Measurements from ENCODE around the gene LEP.
"Not testable (repeated sequence)": the region's sequence is repeated elsewhere in the genome, so short reads cannot be mapped to it uniquely, and the experiment has no call there.

The LEP gene

DNA sequence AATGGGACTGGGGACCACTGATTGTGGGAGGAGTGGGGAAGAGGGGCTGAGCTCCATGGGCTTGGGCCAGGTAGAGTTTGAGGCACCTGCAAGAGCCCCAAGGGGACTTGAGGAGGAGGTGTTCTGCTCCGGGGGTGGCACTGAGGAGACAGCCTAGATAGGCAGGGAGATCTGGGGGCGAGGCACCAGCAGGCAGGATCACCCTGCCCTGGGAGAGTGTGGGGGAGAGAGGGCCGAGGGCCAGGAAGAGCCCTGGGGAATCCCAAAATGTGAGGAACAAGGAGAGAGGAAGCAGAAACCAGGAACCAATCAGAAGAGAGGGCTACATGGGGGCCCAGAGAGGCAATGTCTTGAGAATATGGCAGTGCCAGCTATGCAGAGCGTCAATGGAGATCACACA lies 34.6 kb downstream of the LEP start:
- no peak for DNase-seq

DNA sequence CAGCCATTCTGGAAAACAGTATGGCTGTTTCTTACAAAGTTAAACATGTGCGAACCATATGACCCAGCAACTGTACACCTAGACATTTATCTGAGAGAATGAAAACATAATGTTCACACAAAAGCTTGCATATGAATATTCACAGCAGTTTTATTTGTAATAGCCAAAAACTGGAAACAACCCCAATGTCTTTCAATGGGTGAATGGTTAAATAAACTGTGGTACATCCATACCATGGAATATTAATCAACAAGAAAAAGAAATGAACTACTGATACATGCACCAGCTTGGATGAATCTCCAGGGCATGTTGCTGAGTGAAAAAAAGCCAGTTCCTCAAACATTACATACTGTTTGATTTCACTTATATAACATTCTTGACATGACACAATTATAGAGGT lies 37.3 kb downstream of the LEP start:
- DNase-seq, result no peak

DNA sequence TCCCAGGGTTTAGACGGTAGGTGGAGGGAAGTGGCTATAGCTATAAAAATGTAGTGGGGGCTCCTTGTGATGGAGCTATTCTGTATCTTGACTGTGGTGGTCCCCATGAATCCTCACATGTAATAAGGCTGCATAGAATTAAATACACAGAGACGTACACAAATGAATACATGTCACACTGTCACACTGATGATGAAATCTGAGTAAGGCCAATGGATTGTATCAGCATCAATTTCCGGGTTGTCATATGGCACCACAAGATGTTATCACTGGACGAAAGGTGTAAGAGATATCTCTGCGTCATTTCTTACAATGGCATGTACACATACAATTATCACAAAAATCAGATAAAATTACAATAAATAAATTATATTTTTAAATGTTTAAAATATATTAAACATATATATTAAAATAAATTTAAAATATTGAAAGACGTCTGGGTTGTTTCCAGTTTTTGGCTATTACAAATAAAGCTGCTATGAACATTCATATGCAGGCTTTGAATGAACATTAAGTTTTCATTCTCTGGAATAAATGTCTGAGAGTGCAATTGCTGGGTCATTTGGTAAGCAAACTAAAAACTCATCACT lies 38.1 kb downstream of the LEP start:
- no peak for DNase-seq

DNA sequence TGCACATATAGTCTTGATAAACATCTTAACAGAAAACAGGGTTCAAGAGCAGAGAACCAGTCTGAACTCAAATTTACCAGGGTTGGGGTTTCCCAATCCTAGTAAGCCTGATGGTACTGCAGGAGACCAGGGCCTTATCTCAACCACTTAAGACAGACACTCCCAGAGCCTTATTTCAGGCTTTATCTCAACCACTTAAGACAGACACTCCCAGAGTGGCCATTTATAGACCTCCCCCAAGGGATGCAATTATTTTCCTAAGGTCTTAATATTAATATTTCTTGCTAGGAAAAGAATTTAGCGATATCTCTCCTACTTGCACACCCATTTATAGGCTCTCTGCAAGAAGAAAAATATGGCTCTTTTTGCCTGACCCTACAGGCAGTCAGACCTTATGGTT lies 39.4 kb downstream of the LEP start:
- not testable (repeated sequence) for DNase-seq

DNA sequence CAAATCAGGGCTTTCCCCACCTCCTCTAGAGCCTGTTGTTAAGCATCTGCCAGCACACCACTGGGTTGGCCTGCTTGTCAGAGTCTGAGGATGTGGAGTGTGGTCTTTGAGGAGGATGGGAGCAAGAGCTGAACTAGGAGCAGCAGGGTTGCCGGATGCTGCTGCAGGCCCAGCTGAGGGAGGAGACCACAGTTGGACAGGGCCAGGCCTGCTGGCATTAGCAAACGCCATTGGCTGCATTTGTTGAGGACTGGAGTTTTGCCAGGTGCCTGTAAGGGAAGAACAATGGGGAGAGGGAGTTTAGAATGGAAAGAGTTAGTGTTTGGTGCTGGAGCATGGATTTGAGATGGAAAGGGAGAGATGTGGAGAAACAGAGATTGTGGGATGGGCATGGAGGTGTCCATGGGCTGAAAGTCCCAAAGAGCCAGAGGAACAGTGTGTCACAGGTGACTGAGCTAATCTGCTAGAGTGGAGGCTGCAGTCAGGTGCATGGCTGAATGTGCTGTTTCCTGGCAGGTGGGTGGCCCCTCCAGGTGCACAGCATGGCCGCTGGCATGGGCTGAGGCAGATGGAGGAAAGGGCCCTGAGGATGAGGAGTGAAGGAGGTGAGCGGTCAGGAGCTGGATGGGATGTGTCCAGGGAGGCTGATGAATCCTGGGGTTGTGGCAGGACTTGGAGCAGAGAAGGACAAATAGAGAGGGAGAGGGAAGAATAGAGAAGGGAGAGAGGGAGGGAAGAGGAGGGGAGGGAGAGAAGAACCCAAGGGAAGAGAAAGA lies 40.7 kb downstream of the LEP start:
- no peak for DNase-seq

DNA sequence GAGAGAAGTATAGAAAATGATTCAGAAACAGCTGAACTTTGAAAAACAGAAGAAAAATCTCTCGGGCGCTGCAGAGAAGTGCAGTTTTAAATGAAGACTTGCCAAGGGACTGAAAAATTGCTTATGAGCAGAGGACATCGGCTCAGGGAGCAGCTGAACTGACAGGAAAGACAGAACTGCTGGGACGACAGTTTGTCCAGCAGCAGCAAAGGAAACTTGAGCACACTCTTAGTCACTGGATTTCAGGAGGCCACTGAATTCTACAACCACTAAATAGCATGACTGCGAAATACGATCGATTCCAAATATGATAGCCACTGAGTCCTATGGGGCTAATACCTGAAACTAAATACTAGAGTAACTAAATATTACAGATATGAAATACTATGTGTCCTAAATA lies 43.0 kb downstream of the LEP start:
- no peak for DNase-seq

DNA sequence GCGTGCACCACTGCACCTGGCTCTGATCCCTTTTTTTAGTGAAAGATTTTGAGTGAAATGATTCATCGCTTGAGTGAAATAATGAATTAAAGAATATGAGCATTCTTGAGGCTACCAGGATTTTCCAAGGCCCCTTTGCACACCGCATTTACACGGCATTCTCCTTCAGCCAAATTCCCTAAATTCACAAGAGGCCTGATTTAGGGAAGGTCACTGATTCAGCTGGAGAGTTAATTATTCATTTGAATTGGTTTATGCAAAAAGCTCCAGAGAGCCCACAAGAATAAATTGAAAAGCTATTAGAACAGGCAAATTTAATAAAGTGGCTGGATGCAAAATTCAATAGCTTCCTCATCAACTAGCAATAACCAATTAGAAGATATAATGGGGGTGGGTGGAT lies 46.5 kb downstream of the LEP start:
- no peak for DNase-seq

DNA sequence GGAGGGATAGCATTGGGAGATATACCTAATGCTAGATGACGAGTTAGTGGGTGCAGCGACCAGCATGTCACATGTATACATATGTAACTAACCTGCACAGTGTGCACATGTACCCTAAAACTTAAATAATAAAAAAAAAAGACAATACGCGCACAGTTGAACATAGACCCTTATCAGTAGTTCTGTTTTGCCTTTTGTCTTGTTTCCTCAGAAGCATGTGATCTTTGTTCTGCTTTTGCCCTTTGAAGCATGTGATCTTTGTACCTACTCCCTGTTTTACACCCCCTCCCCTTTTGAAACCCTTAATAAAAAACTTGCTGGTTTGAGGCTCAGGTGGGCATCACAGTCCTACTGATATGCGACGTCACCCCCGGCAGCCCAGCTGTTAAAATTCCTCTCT lies 56.9 kb downstream of the LEP start:
- not testable (repeated sequence) for DNase-seq

DNA sequence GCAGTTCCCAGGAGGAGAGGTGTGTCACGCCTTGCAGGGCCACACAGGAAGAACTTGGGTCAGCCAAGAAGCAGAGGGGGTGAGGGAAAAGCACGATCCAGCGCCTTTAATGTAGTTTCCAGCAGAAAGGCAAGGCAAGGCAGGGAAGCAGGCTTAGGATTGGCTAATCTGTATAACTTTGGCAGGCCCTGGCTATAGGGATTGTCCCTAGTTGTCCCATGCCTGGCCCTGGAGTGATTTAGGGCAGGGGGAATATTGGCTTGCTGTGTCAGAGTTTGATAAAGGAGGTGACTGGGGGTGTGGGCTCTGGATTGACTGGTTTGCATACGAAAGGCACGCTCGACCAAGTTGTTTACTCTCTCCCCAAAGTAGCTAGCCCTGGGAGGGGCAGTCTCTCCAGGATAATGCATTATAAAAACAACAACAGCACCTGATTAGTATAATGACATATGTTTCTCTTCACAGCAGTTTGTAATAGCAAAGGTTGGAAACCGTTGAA lies 58.1 kb downstream of the LEP start:
- DNase-seq, result no peak

DNA sequence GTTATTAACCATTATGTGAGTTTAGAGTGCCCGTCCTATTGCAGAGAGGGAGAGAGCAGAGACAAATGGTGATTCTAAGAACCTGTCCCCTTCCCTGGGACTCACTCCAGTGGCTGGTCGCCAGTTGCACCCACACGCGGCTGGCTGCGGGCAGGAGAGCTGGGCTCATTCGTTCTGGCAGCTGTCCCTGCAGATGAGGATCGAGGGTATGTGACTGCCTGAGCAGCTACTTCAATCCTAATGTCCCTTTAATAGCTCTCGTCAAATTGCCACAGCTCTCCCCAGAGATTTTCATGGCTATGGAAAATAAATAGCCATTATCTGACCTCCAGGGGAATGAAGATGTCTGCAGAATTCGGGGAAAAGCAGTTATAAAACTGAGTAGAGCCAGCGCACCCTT lies 61.1 kb downstream of the LEP start:
- DNase-seq, result no peak

DNA sequence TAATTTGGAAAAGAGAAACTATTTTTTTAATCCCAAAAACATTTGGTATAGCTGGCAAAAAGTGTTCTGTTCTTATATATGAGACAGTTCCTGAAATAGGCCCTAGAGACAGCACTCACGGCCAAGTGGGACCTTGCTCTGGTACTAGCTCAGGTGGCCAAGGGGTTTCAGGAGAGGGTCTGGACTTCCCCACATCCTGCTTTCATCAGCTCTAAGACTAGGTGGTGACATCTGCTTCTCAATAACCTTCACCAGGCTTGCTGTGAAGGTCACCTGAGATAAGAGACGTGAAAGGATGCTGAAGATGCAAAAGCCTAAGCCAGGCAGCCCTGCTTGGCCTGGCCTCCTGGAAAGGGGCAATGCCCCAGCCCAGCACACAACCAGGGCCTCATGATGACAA lies 62.1 kb downstream of the LEP start:
- DNase-seq, result no peak

DNA sequence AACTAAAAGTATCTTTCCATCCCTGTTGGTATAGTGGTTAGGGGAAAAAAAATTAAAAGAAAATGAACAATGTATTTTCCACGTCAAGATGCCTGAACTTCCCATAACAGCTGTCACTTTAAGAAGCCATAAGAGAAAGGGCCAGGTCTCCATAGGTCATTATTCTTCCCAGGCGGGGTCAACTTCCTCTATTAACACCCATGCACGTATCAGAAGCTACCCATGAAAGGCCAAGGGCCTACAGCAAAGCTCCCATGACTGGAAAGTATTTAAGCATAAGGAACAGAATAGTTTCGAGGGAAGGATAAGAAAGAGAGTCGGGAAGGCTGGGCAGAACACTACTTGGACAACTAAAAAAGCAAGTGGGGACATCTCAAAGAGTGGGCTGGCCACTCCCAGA lies 62.6 kb downstream of the LEP start:
- DNase-seq, result no peak

DNA sequence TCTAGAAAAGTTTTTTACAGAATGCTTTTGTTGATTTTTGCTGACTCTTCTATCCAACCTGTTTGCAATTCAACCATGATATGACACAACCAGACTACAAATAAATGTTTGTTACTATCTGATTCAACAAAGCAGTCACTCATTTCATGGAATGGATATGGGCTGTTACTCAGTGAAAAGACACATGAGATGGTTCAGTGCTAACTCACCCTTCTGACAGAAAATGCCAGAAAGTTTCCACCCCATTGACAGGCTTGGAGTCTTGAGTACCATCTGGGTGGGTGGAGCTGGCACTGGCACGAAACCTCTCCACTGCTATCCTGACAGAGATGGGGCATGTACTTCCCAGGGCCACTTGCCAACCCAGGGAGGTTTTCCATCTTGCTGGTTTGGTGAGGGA lies 63.1 kb downstream of the LEP start:
- no peak for DNase-seq

DNA sequence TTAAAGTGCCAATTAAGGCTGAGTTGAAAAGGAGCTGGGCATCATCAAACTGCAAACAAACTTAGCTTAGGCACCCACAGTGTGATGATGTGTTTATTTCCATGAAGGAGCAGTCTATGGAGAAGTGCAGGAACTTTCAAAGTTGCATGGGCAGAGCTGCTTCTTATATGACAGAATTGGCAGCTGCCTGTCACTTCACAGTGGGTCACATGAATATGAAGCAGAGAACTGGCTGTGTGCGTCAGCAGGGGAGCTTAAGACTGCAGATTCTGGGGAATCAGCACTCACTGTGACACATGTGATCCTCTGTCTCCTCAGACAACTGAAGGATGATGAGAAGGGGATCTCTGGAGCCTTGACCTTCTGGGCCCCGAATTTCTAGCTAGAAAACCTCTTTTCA lies 66.0 kb downstream of the LEP start:
- no peak for DNase-seq
